Measurements from ENCODE around the gene ADSS2. TPM values are rescaled to one million over a fixed set of nuclear protein-coding genes. Genes with fewer than 3 reads are reported as not detected.

Gene ADSS2
- total RNA-seq, 1 donor from 2014 or later: 38.5 TPM

- Histone ChIP-seq H3K4me1 (no peaks in the 10 kb centered on the region), H3K27me3 (ENCODE audit: low read depth) (no peaks in the 10 kb centered on the region), H3K27ac (no peak overlapping the region), H3K9me3 (no peaks in the 10 kb centered on the region), H3K4me3 (no peak overlapping the region), H3K36me3 (no peaks in the 10 kb centered on the region)
- no peak for ATAC-seq
- TF ChIP-seq CTCF (IDR thresholded peaks at IDR 0.05): no peak
- DNase-seq: no peak
- intact Hi-C loops (cut with DNase I): no loop called here
These were observed 64.3 kb downstream of the ADSS2 start for GRCh38 chr1:244387415-244387814.

GRCh38 chr1:244386595-244386994 lies 65.1 kb downstream of the ADSS2 start:
- intact Hi-C loops (cut with DNase I): no loop called here
- no peak for DNase-seq
- Histone ChIP-seq H3K9me3 (no peaks in the 10 kb centered on the region), H3K27ac (no peak overlapping the region), H3K4me3 (no peak overlapping the region), H3K27me3 (ENCODE audit: low read depth) (no peaks in the 10 kb centered on the region), H3K36me3 (no peaks in the 10 kb centered on the region), H3K4me1 (no peaks in the 10 kb centered on the region)
- no peak for TF ChIP-seq CTCF (IDR thresholded peaks at IDR 0.05)
- ATAC-seq: no peak

GRCh38 chr1:244384066-244384465 lies 67.6 kb downstream of the ADSS2 start:
- H3K4me3 ChIP-seq: no peak overlapping the region
- no peak overlapping the region for H3K27ac ChIP-seq
- no peaks in the 10 kb centered on the region for H3K27me3 ChIP-seq (ENCODE audit: low read depth)
- intact Hi-C loops (cut with DNase I): no loop called here
- no peak for ATAC-seq
- no peaks in the 10 kb centered on the region for H3K36me3 ChIP-seq
- no peaks in the 10 kb centered on the region for H3K4me1 ChIP-seq
- TF ChIP-seq CTCF (IDR thresholded peaks at IDR 0.05): no peak
- no peaks in the 10 kb centered on the region for H3K9me3 ChIP-seq
- no peak for DNase-seq

GRCh38 chr1:244383278-244383884 lies 68.3 kb downstream of the ADSS2 start:
- Histone ChIP-seq H3K27ac (no peak overlapping the region), H3K27me3 (ENCODE audit: low read depth) (no peaks in the 10 kb centered on the region), H3K4me1 (no peaks in the 10 kb centered on the region), H3K9me3 (no peaks in the 10 kb centered on the region), H3K36me3 (no peaks in the 10 kb centered on the region), H3K4me3 (no peak overlapping the region)
- ATAC-seq (no peak), DNase-seq (no peak)
- intact Hi-C loops (cut with DNase I): no loop called here
- TF ChIP-seq CTCF (IDR thresholded peaks at IDR 0.05): no peak

- TF ChIP-seq CTCF (IDR thresholded peaks at IDR 0.05): no peak
- no peaks in the 10 kb centered on the region for H3K9me3 ChIP-seq
- no peaks in the 10 kb centered on the region for H3K27me3 ChIP-seq (ENCODE audit: low read depth)
- ATAC-seq: no peak
- H3K36me3 ChIP-seq: no peaks in the 10 kb centered on the region
- no peak overlapping the region for H3K27ac ChIP-seq
- no peak overlapping the region for H3K4me3 ChIP-seq
- no peaks in the 10 kb centered on the region for H3K4me1 ChIP-seq
- DNase-seq: no peak
- intact Hi-C loops (cut with DNase I): no loop called here
These were observed 69.7 kb downstream of the ADSS2 start for GRCh38 chr1:244381878-244382565.
